H9 (cell line): ENCODE data around the gene MORN1. TPM values are rescaled to one million over a fixed set of nuclear protein-coding genes. Genes with fewer than 3 reads are reported as not detected.
A peak's percentile ranks its signal among the peaks of the same experiment; 100 is the strongest.

Source experiments
- DNase-seq: peaks from one replicate; pipeline ENCODE4 v3.0.0-alpha.2; 2017
- H2AFZ ChIP-seq: one replicate; pipeline ENCODE4 v1.6.1; 2013; ENCODE audit warnings: mild to moderate bottlenecking, low read length, control low read depth, moderate library complexity
- H2AK5ac ChIP-seq: 2 replicates; pipeline ENCODE4 v1.6.1; 2013; ENCODE audit warnings: low read length, control low read depth, mixed read lengths; ENCODE audit not compliant: insufficient read length
- H2BK120ac ChIP-seq: one replicate; pipeline ENCODE4 v1.6.1; 2013; ENCODE audit warnings: low read depth, mild to moderate bottlenecking, low read length, control low read depth, inconsistent platforms; ENCODE audit not compliant: poor library complexity, severe bottlenecking
- H2BK12ac ChIP-seq: 2 replicates; pipeline ENCODE4 v1.6.1; 2013; ENCODE audit warnings: low read length, control low read depth, mixed read lengths, low read depth; ENCODE audit not compliant: insufficient read length
- H2BK15ac ChIP-seq: 2 replicates; pipeline ENCODE4 v1.6.1; 2013; ENCODE audit warnings: low read depth, low read length, control low read depth
- H2BK20ac ChIP-seq: one replicate; pipeline ENCODE4 v1.6.1; 2013; ENCODE audit warnings: low read depth, mild to moderate bottlenecking, low read length, control low read depth, inconsistent platforms; ENCODE audit not compliant: poor library complexity, severe bottlenecking
- H2BK5ac ChIP-seq: 2 replicates; pipeline ENCODE4 v1.6.1; 2013; ENCODE audit warnings: low read length, control low read depth, mixed read lengths; ENCODE audit not compliant: insufficient read length
- H3K14ac ChIP-seq: 2 replicates; pipeline ENCODE4 v1.6.1; 2013; ENCODE audit warnings: low read length, control low read depth; ENCODE audit not compliant: insufficient read depth
- H3K18ac ChIP-seq: 2 replicates; pipeline ENCODE4 v1.6.1; 2013; ENCODE audit warnings: low read depth, mild to moderate bottlenecking, mixed read lengths, low read length, control low read depth; ENCODE audit not compliant: insufficient read length
- H3K23ac ChIP-seq: 2 replicates; pipeline ENCODE4 v1.6.1; 2013; ENCODE audit warnings: low read length, control low read depth, mixed read lengths, low read depth; ENCODE audit not compliant: insufficient read length
- H3K23me2 ChIP-seq: 2 replicates; pipeline ENCODE4 v1.6.1; 2013; ENCODE audit warnings: low read depth, mild to moderate bottlenecking, mixed read lengths, low read length, control low read depth; ENCODE audit not compliant: insufficient read length, poor library complexity, severe bottlenecking
- H3K27ac ChIP-seq: 2 replicates; pipeline ENCODE4 v1.5.1; 2013; ENCODE audit warnings: low read length, control low read depth, mixed read lengths, low read depth; ENCODE audit not compliant: insufficient read length
- H3K27me3 ChIP-seq: 2 replicates; pipeline ENCODE4 v1.6.1; 2013; ENCODE audit warnings: low read length, control low read depth, inconsistent platforms; ENCODE audit not compliant: insufficient read depth
- H3K4ac ChIP-seq: 2 replicates; pipeline ENCODE4 v1.6.1; 2013; ENCODE audit warnings: low read depth, mild to moderate bottlenecking, control low read depth, inconsistent platforms, low read length, moderate library complexity
- H3K4me1 ChIP-seq: 2 replicates; pipeline ENCODE4 v1.6.1; 2013; ENCODE audit warnings: low read length, control low read depth, inconsistent platforms; ENCODE audit not compliant: insufficient read depth
- H3K4me2 ChIP-seq: 2 replicates; pipeline ENCODE4 v1.6.1; 2013; ENCODE audit warnings: low read length, control low read depth, mixed read lengths; ENCODE audit not compliant: insufficient read length, insufficient read depth
- H3K56ac ChIP-seq: 2 replicates; pipeline ENCODE4 v1.6.1; 2013; ENCODE audit warnings: low read depth, mild to moderate bottlenecking, mixed read lengths, low read length, control low read depth; ENCODE audit not compliant: insufficient read length
- H3K79me1 ChIP-seq: 2 replicates; pipeline ENCODE4 v1.6.1; 2013; ENCODE audit warnings: low read depth, mild to moderate bottlenecking, moderate library complexity, low read length, control low read depth, inconsistent platforms; ENCODE audit not compliant: insufficient read depth, poor library complexity, severe bottlenecking
- H3K79me2 ChIP-seq: 2 replicates; pipeline ENCODE4 v1.6.1; 2013; ENCODE audit warnings: low read length, control low read depth, inconsistent platforms; ENCODE audit not compliant: insufficient read depth
- H3K9ac ChIP-seq: 2 replicates; pipeline ENCODE4 v1.6.1; 2013; ENCODE audit warnings: low read length, control low read depth, mixed read lengths; ENCODE audit not compliant: insufficient read length; ENCODE audit errors: extremely low read depth
- H3K9me3 ChIP-seq: one replicate; pipeline ENCODE4 v1.6.1; 2013; ENCODE audit warnings: low read depth, low read length, inconsistent platforms; ENCODE audit not compliant: control insufficient read depth
- H3T11ph ChIP-seq: one replicate; pipeline ENCODE4 v1.6.1; 2013; ENCODE audit warnings: mild to moderate bottlenecking, low read length, control low read depth, inconsistent platforms
- H4K20me1 ChIP-seq: one replicate; pipeline ENCODE4 v1.6.1; 2013; ENCODE audit not compliant: control insufficient read depth, insufficient read length, insufficient read depth
- H4K5ac ChIP-seq: 2 replicates; pipeline ENCODE4 v1.6.1; 2013; ENCODE audit warnings: low read depth, mild to moderate bottlenecking, mixed read lengths, low read length, control low read depth; ENCODE audit not compliant: insufficient read length
- H4K8ac ChIP-seq: replicated peaks from 2 replicates; pipeline ENCODE4 v1.6.1; 2013; ENCODE audit warnings: low read length, control low read depth, mixed read lengths, low read depth; ENCODE audit not compliant: insufficient read length
- H4K91ac ChIP-seq: 2 replicates; pipeline ENCODE4 v1.6.1; 2013; ENCODE audit warnings: low read depth, mild to moderate bottlenecking, moderate library complexity, mixed read lengths, low read length, control low read depth; ENCODE audit not compliant: insufficient read length
- H3K27ac Mint-ChIP-seq, 3 experiments: 2 replicates in 2 of 3; 3 replicates in 1 of 3; pipeline ENCODE4 v1.8.0; 2020 to 2021; ENCODE audit warnings: mixed read lengths in 3 of 3, mild to moderate bottlenecking in 1 of 3, moderate library complexity in 1 of 3
- H3K27me3 Mint-ChIP-seq: 2 replicates; pipeline ENCODE4 v1.8.0; 2021; ENCODE audit warnings: low read depth, mild to moderate bottlenecking, moderate library complexity, mixed read lengths
- H3K36me3 Mint-ChIP-seq, 3 experiments: 2 replicates in 2 of 3; 3 replicates in 1 of 3; pipeline ENCODE4 v1.8.0; 2020 to 2021; ENCODE audit warnings: low read depth in 3 of 3, mixed read lengths in 3 of 3; ENCODE audit not compliant: insufficient read depth in 1 of 3
- H3K4me1 Mint-ChIP-seq, 2 experiments: 2 replicates each; pipeline ENCODE4 v1.8.0; 2020; ENCODE audit warnings: mixed read lengths in 2 of 2
- H3K4me3 Mint-ChIP-seq, 2 experiments: 2 replicates in 1 of 2; 3 replicates in 1 of 2; pipeline ENCODE4 v1.8.0; 2020 to 2021; ENCODE audit warnings: mild to moderate bottlenecking in 2 of 2, mixed read lengths in 2 of 2, moderate library complexity in 1 of 2
- H3K9me3 Mint-ChIP-seq, 2 experiments: 2 replicates in 1 of 2; 3 replicates in 1 of 2; pipeline ENCODE4 v1.8.0; 2020; ENCODE audit warnings: mild to moderate bottlenecking in 2 of 2, mixed read lengths in 2 of 2, moderate library complexity in 1 of 2
- CTCF ChIP-seq: fragments of 200-600 bp; sonication (generic); conservative IDR thresholded peaks from 3 replicates; pipeline ENCODE4 v1.8.0; 2021; ENCODE audit warnings: antibody characterized with exemption, mild to moderate bottlenecking
- WGBS: extraction: QIAGEN DNeasy Blood & Tissue Kit; methylation state at CpG from one replicate; pipeline ENCODE4 v1.1.7; 2013; ENCODE audit warnings: missing lambda C conversion rate, low lambda C conversion rate, mixed read lengths; ENCODE audit not compliant: insufficient read length; ENCODE audit errors: extremely low coverage; 5-methylcytosine and 5-hydroxymethylcytosine counted together
- total RNA-seq: library from RNA; stranded (reverse); gene quantifications from 2 replicates; pipeline ENCODE4 v1.2.1, GENCODE V29; 2021

Gene MORN1
- total RNA-seq, 1 experiment from 2014 or later = 12.7 TPM

- no peak overlapping the region for H3K4ac ChIP-seq
- H2AK5ac ChIP-seq = no peak overlapping the region
- H3K36me3 Mint-ChIP-seq = no peaks in the 10 kb centered on the region
- H3K4me2 ChIP-seq = no peak overlapping the region
- no peak overlapping the region for H2BK5ac ChIP-seq
- H3K23me2 ChIP-seq = no peaks in the 10 kb centered on the region
- H3K14ac ChIP-seq = no peak overlapping the region
- H2BK20ac ChIP-seq = no peak overlapping the region
- H3K27ac Mint-ChIP-seq = peak overlapping the region in 1 of 3 experiments; percentile 40; a peak in 1 of 7 replicates
- H4K20me1 ChIP-seq = no peaks in the 10 kb centered on the region
- no peak overlapping the region for H4K5ac ChIP-seq
- H2AFZ ChIP-seq = no peak overlapping the region
- no peaks in the 10 kb centered on the region for H3K4me1 Mint-ChIP-seq
- H3K9me3 ChIP-seq = no peaks in the 10 kb centered on the region
- H3K23ac ChIP-seq = no peak overlapping the region
- H3K4me1 ChIP-seq = no peaks in the 10 kb centered on the region
- H2BK12ac ChIP-seq = no peak overlapping the region
- no peak overlapping the region for H3K4me3 Mint-ChIP-seq
- no peak overlapping the region for H3K56ac ChIP-seq
- H3K79me2 ChIP-seq = no peaks in the 10 kb centered on the region
- no peak overlapping the region for H3K9ac ChIP-seq
- H3K18ac ChIP-seq = no peak overlapping the region
- no peaks in the 10 kb centered on the region for H3K27me3 ChIP-seq
- H4K8ac ChIP-seq = no peak overlapping the region
- no peak overlapping the region for H3T11ph ChIP-seq
- no peaks in the 10 kb centered on the region for H3K27me3 Mint-ChIP-seq
- no peak for DNase-seq
- no peak overlapping the region for H2BK15ac ChIP-seq
- no CpG with 5 or more reads among the region's 15 CpGs for WGBS
- no peak overlapping the region for H2BK120ac ChIP-seq
- no peaks in the 10 kb centered on the region for H3K79me1 ChIP-seq
- TF ChIP-seq CTCF = no peak
- no peaks in the 10 kb centered on the region for H3K9me3 Mint-ChIP-seq
- no peak overlapping the region for H4K91ac ChIP-seq
- no peak overlapping the region for H3K27ac ChIP-seq
These were observed 35.0 kb downstream of the MORN1 start for GRCh38 chr1:2356401-2356800.
